Brain microvascular endothelial cell (primary cell): ENCODE measurements around the gene SRRM3.

Experiments
- DNase-seq: peaks from one replicate; pipeline ENCODE4 v3.0.0-alpha.2; 2020
- H3K27ac ChIP-seq: fragments of 250-450 bp; sonication (Bioruptor Pico); 2 replicates; pipeline ENCODE4 v1.5.1; 2020; ENCODE audit warnings: mild to moderate bottlenecking, moderate library complexity
- H3K27me3 ChIP-seq: fragments of 250-450 bp; sonication (Bioruptor Pico); replicated peaks from 2 replicates; pipeline ENCODE4 v1.5.1; 2020; ENCODE audit warnings: mild to moderate bottlenecking
- H3K36me3 ChIP-seq: fragments of 250-450 bp; sonication (Bioruptor Pico); replicated peaks from 2 replicates; pipeline ENCODE4 v1.5.1; 2020; ENCODE audit warnings: mild to moderate bottlenecking
- H3K4me3 ChIP-seq: 2 replicates; pipeline ENCODE4 v1.5.1; 2011; ENCODE audit warnings: low read depth, mild to moderate bottlenecking, control low read depth, low read length, moderate library complexity
- CTCF ChIP-seq: IDR thresholded peaks from 2 replicates; pipeline ENCODE4 v1.5.1; 2011; ENCODE audit warnings: low read depth, mild to moderate bottlenecking, moderate library complexity, low read length, control low read depth, inconsistent platforms; ENCODE audit errors: missing control alignments
- in situ Hi-C: cut with HindIII; loops from 2 replicates; pipeline ENCODE4 v1.10.0; 2017; ENCODE audit warnings: low sequenced_read_pairs, low pct_ligation_motif_present

The SRRM3 gene

GRCh38 chr7:76281006-76281705, 79.5 kb downstream of the SRRM3 start:
- Histone ChIP-seq H3K27ac (no peak overlapping the region), H3K27me3 (peaks cover 35% of the 10 kb centered on the region), H3K36me3 (no peaks in the 10 kb centered on the region), H3K4me3 (peak overlapping the region; percentile 22)
- no peak for DNase-seq
- in situ Hi-C loops, result no loop called here
- TF ChIP-seq CTCF, result no peak

- Histone ChIP-seq H3K27me3 (peaks cover 35% of the 10 kb centered on the region), H3K36me3 (no peaks in the 10 kb centered on the region), H3K4me3 (peak overlapping the region; percentile 17), H3K27ac (no peak overlapping the region)
- no peak for TF ChIP-seq CTCF
- in situ Hi-C loops, result no loop called here
- DNase-seq, result no peak
These were observed 80.1 kb downstream of the SRRM3 start for GRCh38 chr7:76281706-76282343.

- in situ Hi-C loops, result no loop called here
- TF ChIP-seq CTCF, result no peak
- H3K4me3 ChIP-seq, result peak overlapping the region; percentile 24
- no peaks in the 10 kb centered on the region for H3K36me3 ChIP-seq
- H3K27ac ChIP-seq, result no peak overlapping the region
- no peak for DNase-seq
- H3K27me3 ChIP-seq, result peaks cover 35% of the 10 kb centered on the region
These were observed 80.9 kb downstream of the SRRM3 start for GRCh38 chr7:76282344-76283253.

GRCh38 chr7:76283254-76284159, 81.8 kb downstream of the SRRM3 start:
- in situ Hi-C loops, result no loop called here
- no peak for DNase-seq
- H3K27me3 ChIP-seq, result peaks cover 34% of the 10 kb centered on the region
- H3K27ac ChIP-seq, result no peak overlapping the region
- no peak for TF ChIP-seq CTCF
- no peaks in the 10 kb centered on the region for H3K36me3 ChIP-seq
- no peak overlapping the region for H3K4me3 ChIP-seq

GRCh38 chr7:76285604-76286374, 84.1 kb downstream of the SRRM3 start:
- in situ Hi-C loops, result no loop called here
- no peak for TF ChIP-seq CTCF
- Histone ChIP-seq H3K4me3 (no peak overlapping the region), H3K36me3 (no peaks in the 10 kb centered on the region), H3K27me3 (peaks cover 23% of the 10 kb centered on the region), H3K27ac (no peak overlapping the region)
- no peak for DNase-seq
